SK-N-SH treated with all-trans-retinoic acid at 6 μM for 48 hours (cell line): Measurements from ENCODE around the gene CTNNA3.

Source experiments
- RARB ChIP-seq: fragments of 250-450 bp; sonication (Bioruptor Pico); IDR thresholded peaks from 2 replicates; pipeline ENCODE4 v1.8.0; 2021; ENCODE audit warnings: mild to moderate bottlenecking, moderate library complexity
- TCF4 ChIP-seq: fragments of 250-450 bp; sonication (Bioruptor Pico); IDR thresholded peaks from 2 replicates; pipeline ENCODE4 v1.8.0; 2021; ENCODE audit warnings: mild to moderate bottlenecking, moderate library complexity, borderline replicate concordance
- ZFP3 ChIP-seq: fragments of 250-450 bp; sonication (Bioruptor Pico); IDR thresholded peaks from 2 replicates; pipeline ENCODE4 v1.5.0; 2020; ENCODE audit warnings: mild to moderate bottlenecking, moderate library complexity
- ZFP30 ChIP-seq: fragments of 450-650 bp; formaldehyde crosslinking; IDR thresholded peaks from 2 replicates; pipeline ENCODE4 v1.5.0; 2022; ENCODE audit warnings: mild to moderate bottlenecking, moderate library complexity

DNA sequence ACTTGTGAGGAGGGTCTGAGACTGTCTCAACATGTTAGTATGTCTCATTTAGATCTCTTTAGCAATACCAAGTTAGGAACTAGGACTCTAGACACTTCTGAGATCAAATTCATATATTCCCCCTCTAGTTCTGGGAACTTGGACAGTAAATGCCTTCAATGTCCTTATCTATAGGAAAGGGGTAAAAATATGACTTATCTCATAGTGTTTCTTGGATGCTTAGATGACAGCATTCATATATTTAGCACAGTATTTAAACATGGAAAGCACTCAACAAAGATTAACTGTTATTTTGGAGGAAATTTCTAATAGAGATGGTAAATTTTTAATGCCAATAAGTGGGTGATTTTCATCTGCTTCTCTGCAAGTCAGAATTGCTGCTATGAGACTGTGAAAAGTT lies 154.6 kb downstream of the CTNNA3 start:
- TF ChIP-seq ZFP3 (CRISPR knock-in tag) (no peak), ZFP30 (CRISPR knock-in tag) (no peak), TCF4 (CRISPR knock-in tag) (no peak), RARB (no peak)
